Activated CD8-positive, alpha-beta memory T cell treated with anti-CD3 and anti-CD28 coated beads, Interleukin-2, amount 10 ng/mL, durations not matched to agents 7 days and 5 days (primary cell): ENCODE measurements around the gene PANK3. TPM values are rescaled to one million over a fixed set of nuclear protein-coding genes. Genes with fewer than 3 reads are reported as not detected.
A peak's percentile ranks its signal among the peaks of the same experiment; 100 is the strongest.
"Not testable (repeated sequence)": the region's sequence is repeated elsewhere in the genome, so short reads cannot be mapped to it uniquely, and the experiment has no call there.

Experiments
- ATAC-seq: fragments of 150-1000 bp; cut with Tn5 transposase; one replicate; pipeline ENCODE4 v1.10.0; 2021; ENCODE audit warnings: moderate library complexity
- CTCF ChIA-PET: fragments of 350-600 bp; sonication (Branson Sonifier 250); formaldehyde crosslinking; loops from one replicate; lab custom pipeline; 2021; ENCODE audit warnings: antibody characterized with exemption; lab: Charles Lee
- DNase-seq: peaks from one replicate; pipeline ENCODE4 v3.0.0-alpha.2; 2020
- H3K27ac Mint-ChIP-seq: one replicate; pipeline ENCODE4 v1.8.0; 2021; ENCODE audit warnings: mild to moderate bottlenecking, mixed read lengths
- H3K27me3 Mint-ChIP-seq: one replicate; pipeline ENCODE4 v1.8.0; 2021; ENCODE audit warnings: mixed read lengths
- H3K36me3 Mint-ChIP-seq: one replicate; pipeline ENCODE4 v1.8.0; 2021; ENCODE audit warnings: mild to moderate bottlenecking, mixed read lengths
- H3K4me1 Mint-ChIP-seq: one replicate; pipeline ENCODE4 v1.8.0; 2021; ENCODE audit warnings: mixed read lengths
- H3K4me3 Mint-ChIP-seq: one replicate; pipeline ENCODE4 v1.8.0; 2021; ENCODE audit warnings: mild to moderate bottlenecking, moderate library complexity, mixed read lengths
- H3K9me3 Mint-ChIP-seq: one replicate; pipeline ENCODE4 v1.8.0; 2022; ENCODE audit warnings: low read depth, mixed read lengths
- total RNA-seq, 2 experiments: library from RNA; stranded (reverse); gene quantifications; one replicate each; pipeline ENCODE4 v1.2.3, GENCODE V29; 2021

Gene PANK3
- total RNA-seq, 2 experiments from 2014 or later = 47.9 to 55.7 TPM

DNA sequence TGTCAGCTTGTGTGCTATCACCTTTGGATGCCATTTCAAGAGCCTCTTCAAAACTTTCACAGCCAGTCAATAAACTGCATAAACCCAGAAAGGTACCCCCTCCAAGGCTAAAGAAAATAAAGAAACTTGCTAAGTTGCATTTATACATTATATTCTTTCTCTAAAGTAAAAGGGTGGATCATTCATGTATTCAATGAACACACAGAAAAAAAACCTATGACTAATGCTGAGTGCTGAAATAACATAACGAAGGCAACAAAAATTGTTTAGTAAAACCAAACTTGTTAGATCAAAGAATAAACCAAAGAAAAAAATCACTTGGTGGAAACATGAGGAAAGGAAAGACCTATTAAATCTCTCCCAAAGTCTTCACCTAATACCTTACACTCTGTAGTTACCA, 15.2 kb downstream of the PANK3 start:
- CTCF ChIA-PET = no interaction called here
- DNase-seq (no peak), ATAC-seq (no peak)
- no peaks in the 10 kb centered on the region for H3K9me3 Mint-ChIP-seq
- no peaks in the 10 kb centered on the region for H3K27me3 Mint-ChIP-seq
- H3K4me1 Mint-ChIP-seq = peaks cover 2% of the 10 kb centered on the region
- H3K4me3 Mint-ChIP-seq = no peak overlapping the region
- no peak overlapping the region for H3K27ac Mint-ChIP-seq
- peaks cover 46% of the 10 kb centered on the region for H3K36me3 Mint-ChIP-seq

DNA sequence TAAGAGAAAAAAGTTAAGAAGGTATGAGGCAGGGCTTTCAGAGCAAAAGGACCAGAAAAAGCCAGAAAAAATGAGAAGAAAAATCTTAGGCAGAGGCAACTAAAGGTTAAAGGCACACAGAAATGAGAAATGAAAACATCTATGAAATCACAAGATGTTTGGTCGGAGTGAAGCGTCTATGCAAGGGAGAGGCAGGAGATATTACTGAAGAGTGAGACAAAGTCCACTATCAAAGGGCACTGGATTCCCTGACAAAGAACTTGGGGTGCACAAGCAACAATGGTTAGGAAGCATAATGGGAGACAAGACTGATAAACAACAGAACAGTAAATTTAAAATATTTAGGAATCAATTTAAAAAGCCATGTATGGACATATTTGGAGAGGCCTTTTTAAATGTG, 16.9 kb downstream of the PANK3 start:
- ATAC-seq = no peak
- DNase-seq = no peak
- H3K27ac Mint-ChIP-seq = no peak overlapping the region
- CTCF ChIA-PET = no interaction called here
- H3K4me3 Mint-ChIP-seq = no peak overlapping the region
- H3K4me1 Mint-ChIP-seq = peaks cover under 1% of the 10 kb centered on the region
- no peaks in the 10 kb centered on the region for H3K27me3 Mint-ChIP-seq
- peaks cover 46% of the 10 kb centered on the region for H3K36me3 Mint-ChIP-seq
- no peaks in the 10 kb centered on the region for H3K9me3 Mint-ChIP-seq

DNA sequence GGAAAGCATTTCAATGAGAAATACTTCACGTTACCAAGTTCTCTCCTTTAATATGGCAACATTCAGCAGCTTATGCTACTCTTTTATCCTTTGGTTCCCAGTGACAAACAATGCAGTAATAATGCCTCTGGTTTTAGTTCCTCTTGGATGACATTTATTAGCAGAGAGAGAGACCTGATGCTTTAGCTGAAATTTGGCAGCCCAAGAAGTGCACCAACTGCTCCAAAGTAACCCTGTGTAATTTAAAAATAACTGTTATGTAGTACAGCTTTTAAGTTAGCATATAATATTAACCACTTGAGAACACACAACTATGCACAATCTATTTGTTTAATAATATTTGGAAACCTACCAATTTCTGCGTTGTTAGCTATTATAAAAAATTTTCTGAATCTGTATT, 21.8 kb downstream of the PANK3 start:
- H3K27me3 Mint-ChIP-seq = no peaks in the 10 kb centered on the region
- no peak overlapping the region for H3K4me3 Mint-ChIP-seq
- CTCF ChIA-PET = interaction anchor here (1.2 kb wide), 1 partner anchor 17 kb away, joined by 3 read pairs; no protein-coding TSS in a partner anchor
- H3K9me3 Mint-ChIP-seq = no peaks in the 10 kb centered on the region
- H3K36me3 Mint-ChIP-seq = peaks cover 66% of the 10 kb centered on the region
- H3K4me1 Mint-ChIP-seq = no peaks in the 10 kb centered on the region
- no peak for ATAC-seq
- DNase-seq = no peak
- H3K27ac Mint-ChIP-seq = no peak overlapping the region

GRCh38 chr5:168553377-168554130, 25.6 kb downstream of the PANK3 start:
- no peak for DNase-seq
- CTCF ChIA-PET = no interaction called here
- Mint-ChIP-seq H3K4me3 (no peak overlapping the region), H3K27ac (no peak overlapping the region), H3K9me3 (no peaks in the 10 kb centered on the region), H3K36me3 (peaks cover 60% of the 10 kb centered on the region), H3K27me3 (no peaks in the 10 kb centered on the region), H3K4me1 (no peaks in the 10 kb centered on the region)
- no peak for ATAC-seq

DNA sequence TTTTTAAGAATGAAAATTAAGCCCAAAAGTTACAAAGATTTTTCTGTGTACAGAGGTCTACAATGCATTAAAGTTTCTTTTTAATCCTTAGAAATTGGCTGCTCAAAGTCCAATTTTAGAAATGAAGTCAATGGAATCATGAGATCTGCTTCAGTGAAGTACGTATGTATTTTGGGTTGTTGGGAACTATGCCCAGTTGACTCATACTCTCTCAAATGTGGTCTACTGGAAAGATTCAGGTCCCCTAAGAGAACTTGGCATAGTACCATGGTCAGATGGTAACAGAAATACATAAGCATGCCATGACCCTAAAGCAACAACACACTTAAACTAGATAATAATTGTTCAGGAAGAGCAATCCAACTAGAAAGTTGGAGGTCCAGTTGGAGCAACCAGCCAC, 27.0 kb downstream of the PANK3 start:
- ATAC-seq (no peak), DNase-seq (no peak)
- CTCF ChIA-PET = no interaction called here
- H3K27ac Mint-ChIP-seq = no peak overlapping the region
- H3K9me3 Mint-ChIP-seq = no peaks in the 10 kb centered on the region
- no peaks in the 10 kb centered on the region for H3K27me3 Mint-ChIP-seq
- H3K36me3 Mint-ChIP-seq = peaks cover 64% of the 10 kb centered on the region
- H3K4me1 Mint-ChIP-seq = no peaks in the 10 kb centered on the region
- no peak overlapping the region for H3K4me3 Mint-ChIP-seq

DNA sequence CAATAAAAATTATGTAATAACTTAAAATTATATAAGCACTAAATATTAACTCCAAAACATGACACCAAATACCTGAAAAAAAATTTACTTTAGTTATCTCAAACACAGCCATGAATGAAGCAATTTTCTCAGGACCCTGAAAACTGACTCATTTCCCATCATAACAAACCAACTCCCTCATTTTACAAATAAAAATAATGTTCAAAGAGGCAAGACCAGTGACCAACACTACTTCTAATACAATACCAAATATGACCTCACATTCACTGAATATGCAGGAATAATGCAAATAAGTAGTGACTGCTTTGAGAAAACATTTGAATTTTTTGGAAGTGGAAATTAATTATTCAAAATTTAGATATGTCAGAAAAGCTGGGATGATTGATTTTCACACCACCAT, 28.5 kb downstream of the PANK3 start:
- no peak overlapping the region for H3K27ac Mint-ChIP-seq
- DNase-seq = no peak
- no peak for ATAC-seq
- H3K4me3 Mint-ChIP-seq = no peak overlapping the region
- CTCF ChIA-PET = no interaction called here
- H3K27me3 Mint-ChIP-seq = no peaks in the 10 kb centered on the region
- peaks cover 52% of the 10 kb centered on the region for H3K36me3 Mint-ChIP-seq
- H3K4me1 Mint-ChIP-seq = no peaks in the 10 kb centered on the region
- H3K9me3 Mint-ChIP-seq = no peaks in the 10 kb centered on the region

DNA sequence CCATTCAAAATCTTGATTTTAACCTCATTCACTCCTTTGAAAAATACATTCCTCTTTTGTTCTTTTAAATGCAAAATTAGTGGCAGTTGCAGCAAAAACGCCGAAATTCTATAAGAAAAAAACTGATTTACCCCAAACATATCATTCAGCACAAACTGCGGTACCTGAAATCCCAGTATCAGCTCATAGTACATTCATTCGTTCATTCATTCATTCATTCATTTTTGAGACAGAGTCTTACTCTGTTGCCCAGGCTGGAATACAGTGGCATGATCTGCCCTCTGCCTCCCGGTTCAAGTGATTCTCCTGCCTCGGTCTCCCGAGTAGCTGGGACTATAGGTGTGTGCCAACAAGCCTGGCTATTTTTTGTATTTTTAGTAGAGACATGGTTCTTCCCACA, 29.6 kb downstream of the PANK3 start:
- no peaks in the 10 kb centered on the region for H3K4me1 Mint-ChIP-seq
- CTCF ChIA-PET = no interaction called here
- no peaks in the 10 kb centered on the region for H3K9me3 Mint-ChIP-seq
- no peak overlapping the region for H3K4me3 Mint-ChIP-seq
- no peaks in the 10 kb centered on the region for H3K27me3 Mint-ChIP-seq
- DNase-seq (no peak), ATAC-seq (no peak)
- H3K36me3 Mint-ChIP-seq = peaks cover 47% of the 10 kb centered on the region
- no peak overlapping the region for H3K27ac Mint-ChIP-seq

DNA sequence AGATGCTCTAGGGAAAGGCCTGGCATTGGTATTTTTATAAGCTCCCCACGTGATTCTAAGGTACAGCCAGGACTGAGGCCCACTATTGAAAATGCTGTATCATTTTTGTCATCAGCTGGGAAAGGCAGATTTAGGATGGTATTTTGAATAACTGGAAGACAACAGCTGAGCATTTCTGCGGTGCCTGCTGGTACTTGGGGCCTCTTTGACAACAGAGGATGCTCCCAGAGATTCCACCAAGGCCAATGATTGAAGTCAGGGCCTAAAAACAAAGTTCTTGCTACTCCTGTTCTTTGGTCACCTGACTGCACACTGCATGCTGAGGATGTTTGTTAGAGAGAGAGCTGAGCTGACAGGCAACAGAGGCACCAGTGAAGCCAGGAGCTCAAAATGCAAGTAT, 42.0 kb downstream of the PANK3 start:
- H3K4me3 Mint-ChIP-seq = no peak overlapping the region
- no peaks in the 10 kb centered on the region for H3K4me1 Mint-ChIP-seq
- H3K27ac Mint-ChIP-seq = no peak overlapping the region
- CTCF ChIA-PET = no interaction called here
- DNase-seq (no peak), ATAC-seq (no peak)
- H3K9me3 Mint-ChIP-seq = no peaks in the 10 kb centered on the region
- H3K27me3 Mint-ChIP-seq = peaks cover 10% of the 10 kb centered on the region
- no peaks in the 10 kb centered on the region for H3K36me3 Mint-ChIP-seq

DNA sequence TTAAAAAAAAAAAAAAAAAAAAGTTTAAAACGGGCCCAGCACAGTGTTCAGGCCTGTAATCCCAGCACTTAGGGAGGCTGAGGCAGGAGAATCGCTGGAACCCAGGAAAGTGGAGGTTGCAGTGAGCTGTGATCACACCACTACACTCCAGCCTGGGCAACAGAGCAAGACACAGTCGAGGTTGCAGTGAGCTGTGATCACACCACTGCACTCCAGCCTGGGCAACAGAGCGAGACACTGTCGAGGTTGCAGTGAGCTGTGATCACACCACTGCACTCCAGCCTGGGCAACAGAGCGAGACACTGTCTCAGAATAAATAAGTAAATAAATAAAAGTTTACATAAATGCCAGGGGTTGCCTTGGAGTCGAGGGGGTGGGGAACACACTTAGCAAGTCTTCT, 44.8 kb downstream of the PANK3 start:
- DNase-seq, CTCF ChIA-PET, H3K4me3 Mint-ChIP-seq, H3K36me3 Mint-ChIP-seq, H3K4me1 Mint-ChIP-seq, H3K27ac Mint-ChIP-seq, ATAC-seq, H3K9me3 Mint-ChIP-seq: not testable (repeated sequence)
- H3K27me3 Mint-ChIP-seq = peaks cover 33% of the 10 kb centered on the region

DNA sequence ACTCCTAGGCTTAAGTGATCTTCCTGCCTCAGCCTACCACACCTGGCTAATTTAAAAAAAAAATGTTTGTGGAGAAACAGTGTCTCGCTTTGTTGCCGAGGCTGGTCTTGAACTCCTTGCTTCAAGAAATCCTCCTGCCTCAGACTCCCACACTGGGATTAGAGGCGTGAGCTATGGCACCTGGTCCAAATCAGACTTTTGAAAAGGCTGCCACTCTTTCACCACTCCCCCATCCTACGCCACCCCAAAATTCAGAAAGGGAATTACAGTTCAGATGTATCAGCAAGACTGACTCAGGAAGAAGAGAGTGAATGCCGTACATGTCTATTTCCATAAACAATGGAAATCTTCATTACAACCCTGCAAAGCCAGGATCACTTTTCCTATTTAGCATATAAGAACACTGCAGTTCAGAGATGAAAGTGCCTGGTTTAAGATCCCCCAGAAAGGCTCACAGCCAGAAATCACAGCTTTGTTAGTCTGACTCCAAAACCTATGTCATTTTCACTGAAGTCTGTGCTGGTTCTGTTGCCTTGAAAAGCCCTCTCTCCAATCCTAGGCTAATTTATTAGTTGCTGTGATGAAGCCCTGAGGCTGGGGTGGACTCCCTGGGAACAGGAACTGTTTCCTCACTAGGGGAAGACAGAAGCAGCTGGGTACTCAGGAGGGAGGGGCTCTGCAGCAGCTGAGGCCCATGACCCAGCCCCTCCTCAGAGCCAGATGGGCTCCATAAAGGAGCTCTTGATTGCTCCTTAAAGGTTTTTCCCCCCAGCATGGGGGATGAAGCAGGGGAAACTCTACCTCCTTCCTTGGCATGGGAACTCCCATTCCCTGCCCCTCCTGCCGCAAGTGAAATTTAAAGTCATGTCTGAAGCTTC, 46.9 kb downstream of the PANK3 start:
- Mint-ChIP-seq H3K27me3 (peaks cover 45% of the 10 kb centered on the region), H3K4me1 (peaks cover 11% of the 10 kb centered on the region), H3K36me3 (peaks cover 8% of the 10 kb centered on the region), H3K4me3 (no peak overlapping the region), H3K9me3 (no peaks in the 10 kb centered on the region), H3K27ac (no peak overlapping the region)
- DNase-seq = no peak
- no peak for ATAC-seq
- CTCF ChIA-PET = no interaction called here

GRCh38 chr5:168531191-168531590, 48.0 kb downstream of the PANK3 start:
- CTCF ChIA-PET = no interaction called here
- H3K9me3 Mint-ChIP-seq = no peaks in the 10 kb centered on the region
- peaks cover 45% of the 10 kb centered on the region for H3K27me3 Mint-ChIP-seq
- H3K27ac Mint-ChIP-seq = no peak overlapping the region
- H3K4me1 Mint-ChIP-seq = peaks cover 11% of the 10 kb centered on the region
- no peak for ATAC-seq
- H3K4me3 Mint-ChIP-seq = no peak overlapping the region
- no peak for DNase-seq
- peaks cover 8% of the 10 kb centered on the region for H3K36me3 Mint-ChIP-seq

- H3K27ac Mint-ChIP-seq = no peak overlapping the region
- H3K36me3 Mint-ChIP-seq = peaks cover 8% of the 10 kb centered on the region
- no peak for DNase-seq
- no peaks in the 10 kb centered on the region for H3K9me3 Mint-ChIP-seq
- CTCF ChIA-PET = no interaction called here
- ATAC-seq = no peak
- H3K4me1 Mint-ChIP-seq = peaks cover 11% of the 10 kb centered on the region
- peaks cover 45% of the 10 kb centered on the region for H3K27me3 Mint-ChIP-seq
- no peak overlapping the region for H3K4me3 Mint-ChIP-seq
These were observed 48.5 kb downstream of the PANK3 start for GRCh38 chr5:168530621-168531150.

GRCh38 chr5:168529374-168530234, 49.6 kb downstream of the PANK3 start:
- H3K9me3 Mint-ChIP-seq = no peaks in the 10 kb centered on the region
- peaks cover 11% of the 10 kb centered on the region for H3K4me1 Mint-ChIP-seq
- peaks cover 45% of the 10 kb centered on the region for H3K27me3 Mint-ChIP-seq
- ATAC-seq = no peak
- DNase-seq = no peak
- H3K27ac Mint-ChIP-seq = no peak overlapping the region
- H3K4me3 Mint-ChIP-seq = peak overlapping the region; percentile 35
- CTCF ChIA-PET = no interaction called here
- peaks cover 8% of the 10 kb centered on the region for H3K36me3 Mint-ChIP-seq
